ENCODE results near the gene PRDM2.

The PRDM2 gene

GRCh38 chr1:13823126-13823880 is 123.3 kb downstream of the PRDM2 start:
- H4K20me1 ChIP-seq = no peaks in the 10 kb centered on the region
- H3K9ac ChIP-seq = no peak overlapping the region
- peaks cover 9% of the 10 kb centered on the region for H3K4me1 ChIP-seq
- H3K4me2 ChIP-seq = no peak overlapping the region
- H3K4me3 ChIP-seq = no peak overlapping the region
- H3K27me3 ChIP-seq = no peaks in the 10 kb centered on the region
- no peak for TF ChIP-seq Cebpa-rat (IDR thresholded peaks at IDR 0.05)
- no peak overlapping the region for H3K27ac ChIP-seq
- H3K9me3 ChIP-seq = no peaks in the 10 kb centered on the region; the same call in 1 of the 2 replicates
- H3K36me3 ChIP-seq = peaks cover 50% of the 10 kb centered on the region

GRCh38 chr1:13823936-13824335 is 123.9 kb downstream of the PRDM2 start:
- Histone ChIP-seq H3K36me3 (peaks cover 46% of the 10 kb centered on the region), H3K9me3 (no peaks in the 10 kb centered on the region; the same call in 1 of the 2 replicates), H3K4me2 (no peak overlapping the region), H4K20me1 (no peaks in the 10 kb centered on the region), H3K9ac (no peak overlapping the region), H3K4me1 (peaks cover 9% of the 10 kb centered on the region), H3K4me3 (no peak overlapping the region), H3K27ac (no peak overlapping the region), H3K27me3 (no peaks in the 10 kb centered on the region)
- TF ChIP-seq Cebpa-rat (IDR thresholded peaks at IDR 0.05) = no peak

- TF ChIP-seq Cebpa-rat (IDR thresholded peaks at IDR 0.05) = no peak
- H4K20me1 ChIP-seq = no peaks in the 10 kb centered on the region
- H3K4me2 ChIP-seq = no peak overlapping the region; the same call in 1 of the 2 replicates
- H3K9me3 ChIP-seq = no peaks in the 10 kb centered on the region; the same call in 1 of the 2 replicates
- H3K27me3 ChIP-seq = no peaks in the 10 kb centered on the region
- H3K27ac ChIP-seq = no peak overlapping the region; the same call in 1 of the 2 replicates
- H3K36me3 ChIP-seq = peaks cover 43% of the 10 kb centered on the region
- H3K4me1 ChIP-seq = peaks cover 9% of the 10 kb centered on the region
- no peak overlapping the region for H3K9ac ChIP-seq
- H3K4me3 ChIP-seq = no peak overlapping the region
These were observed 124.6 kb downstream of the PRDM2 start for GRCh38 chr1:13824626-13825025.

- Histone ChIP-seq H3K9me3 (no peaks in the 10 kb centered on the region; the same call in 1 of the 2 replicates), H3K27me3 (no peaks in the 10 kb centered on the region), H3K4me3 (no peak overlapping the region), H3K27ac (no peak overlapping the region; the same call in 1 of the 2 replicates), H4K20me1 (no peaks in the 10 kb centered on the region), H3K9ac (no peak overlapping the region), H3K36me3 (peaks cover 39% of the 10 kb centered on the region), H3K4me2 (no peak overlapping the region; the same call in 1 of the 2 replicates), H3K4me1 (peaks cover 9% of the 10 kb centered on the region)
- TF ChIP-seq Cebpa-rat (IDR thresholded peaks at IDR 0.05) = no peak
These were observed 125.0 kb downstream of the PRDM2 start for GRCh38 chr1:13825033-13825432.

GRCh38 chr1:13826009-13826408 is 126.0 kb downstream of the PRDM2 start:
- no peak for TF ChIP-seq Cebpa-rat (IDR thresholded peaks at IDR 0.05)
- no peak overlapping the region for H3K4me2 ChIP-seq
- no peaks in the 10 kb centered on the region for H4K20me1 ChIP-seq
- peaks cover 9% of the 10 kb centered on the region for H3K4me1 ChIP-seq
- H3K36me3 ChIP-seq = peaks cover 29% of the 10 kb centered on the region
- no peak overlapping the region for H3K9ac ChIP-seq
- no peaks in the 10 kb centered on the region; the same call in 1 of the 2 replicates for H3K9me3 ChIP-seq
- no peaks in the 10 kb centered on the region for H3K27me3 ChIP-seq
- H3K4me3 ChIP-seq = no peak overlapping the region
- no peak overlapping the region for H3K27ac ChIP-seq

- no peak for TF ChIP-seq Cebpa-rat (IDR thresholded peaks at IDR 0.05)
- Histone ChIP-seq H4K20me1 (no peaks in the 10 kb centered on the region), H3K27ac (no peak overlapping the region), H3K4me2 (no peak overlapping the region), H3K9me3 (no peaks in the 10 kb centered on the region; the same call in 1 of the 2 replicates), H3K36me3 (peaks cover 26% of the 10 kb centered on the region), H3K4me3 (no peak overlapping the region), H3K27me3 (no peaks in the 10 kb centered on the region), H3K9ac (no peak overlapping the region), H3K4me1 (peaks cover 9% of the 10 kb centered on the region)
These were observed 126.6 kb downstream of the PRDM2 start for GRCh38 chr1:13826591-13826990.

- H3K9me3 ChIP-seq = no peaks in the 10 kb centered on the region
- H4K20me1 ChIP-seq = no peaks in the 10 kb centered on the region
- H3K4me3 ChIP-seq = no peak overlapping the region
- no peak overlapping the region for H3K4me2 ChIP-seq
- no peak for TF ChIP-seq Cebpa-rat (IDR thresholded peaks at IDR 0.05)
- peaks cover 6% of the 10 kb centered on the region for H3K36me3 ChIP-seq
- no peak overlapping the region for H3K27ac ChIP-seq
- H3K27me3 ChIP-seq = no peaks in the 10 kb centered on the region
- no peak overlapping the region for H3K9ac ChIP-seq
- peaks cover 9% of the 10 kb centered on the region for H3K4me1 ChIP-seq
These were observed 128.6 kb downstream of the PRDM2 start for GRCh38 chr1:13828454-13829151.

- no peak overlapping the region for H3K4me3 ChIP-seq
- H3K36me3 ChIP-seq = no peaks in the 10 kb centered on the region
These were observed 129.3 kb downstream of the PRDM2 start for GRCh38 chr1:13829152-13829769.

GRCh38 chr1:13830170-13830569 is 130.2 kb downstream of the PRDM2 start:
- H3K9me3 ChIP-seq = no peaks in the 10 kb centered on the region
- no peak for TF ChIP-seq Cebpa-rat (IDR thresholded peaks at IDR 0.05)
- no peaks in the 10 kb centered on the region for H3K27me3 ChIP-seq
- H3K27ac ChIP-seq = no peak overlapping the region
- no peaks in the 10 kb centered on the region for H4K20me1 ChIP-seq
- H3K4me3 ChIP-seq = no peak overlapping the region
- no peaks in the 10 kb centered on the region for H3K36me3 ChIP-seq
- no peak overlapping the region for H3K4me2 ChIP-seq
- H3K4me1 ChIP-seq = 0 out of 2 replicates have a peak, but pooled peaks cover under 1% of the 10 kb centered on the region
- H3K9ac ChIP-seq = no peak overlapping the region

More at GRCh38 chr1:13829152-13829769, 129.3 kb downstream of the PRDM2 start:
- Histone ChIP-seq H4K20me1 (no peaks in the 10 kb centered on the region), H3K9ac (no peak overlapping the region), H3K4me1 (peaks cover 9% of the 10 kb centered on the region), H3K9me3 (no peaks in the 10 kb centered on the region), H3K27ac (no peak overlapping the region), H3K4me2 (no peak overlapping the region), H3K27me3 (no peaks in the 10 kb centered on the region)
- no peak for TF ChIP-seq Cebpa-rat (IDR thresholded peaks at IDR 0.05)

Data from BLaER1 (cell line).